K562 (cell line): ENCODE results near the gene ARHGAP4. TPM values are rescaled to one million over a fixed set of nuclear protein-coding genes. Genes with fewer than 3 reads are reported as not detected.
A peak's percentile ranks its signal among the peaks of the same experiment; 100 is the strongest.

Source experiments
- CBX2 ChIP-seq: fragments of 200-600 bp; sonication (generic); IDR thresholded peaks from one replicate; pipeline ENCODE4 v1.6.1; 2012; ENCODE audit warnings: mild to moderate bottlenecking, low read length, inconsistent platforms; ENCODE audit not compliant: insufficient read depth, poor library complexity, severe bottlenecking
- FOS ChIP-seq: IDR thresholded peaks from 3 replicates; pipeline ENCODE4 v1.6.1; 2011; ENCODE audit not compliant: insufficient read length; ENCODE audit errors: extremely low read depth
- KLF16 ChIP-seq: IDR thresholded peaks from 2 replicates; pipeline ENCODE4 v1.6.1; 2016; ENCODE audit warnings: antibody characterized with exemption
- OTX1 ChIP-seq: fragments of 450-650 bp; formaldehyde crosslinking; IDR thresholded peaks from 2 replicates; pipeline ENCODE4 v1.4.0; 2022; ENCODE audit warnings: mild to moderate bottlenecking
- RBM15 ChIP-seq: fragments of 200-400 bp; formaldehyde crosslinking; IDR thresholded peaks from 2 replicates; pipeline ENCODE4 v1.6.1; 2018; ENCODE audit warnings: mild to moderate bottlenecking, low read length, moderate library complexity; ENCODE audit not compliant: insufficient read depth
- RBM34 ChIP-seq: fragments of 200-400 bp; formaldehyde crosslinking; IDR thresholded peaks from 2 replicates; pipeline ENCODE4 v1.6.1; 2018; ENCODE audit warnings: low read length, borderline replicate concordance; ENCODE audit not compliant: insufficient read depth
- RFX5 ChIP-seq: IDR thresholded peaks from 2 replicates; pipeline ENCODE4 v1.6.1; 2011; ENCODE audit warnings: low read depth, mild to moderate bottlenecking, improper control_type of control experiment, low read length
- TEAD4 ChIP-seq, 2 experiments: sonication (generic) in 1 of 2; formaldehyde crosslinking in 1 of 2; IDR thresholded peaks; 2 replicates each; pipeline versions ENCODE4 v1.6.1 to v1.8.0; 2012 to 2022; ENCODE audit warnings: borderline replicate concordance in 1 of 2, inconsistent platforms in 1 of 2, low read length in 1 of 2, mild to moderate bottlenecking in 1 of 2, missing genetic modification reagents in 1 of 2
- ZNF197 ChIP-seq: fragments of 200-800 bp; sonication (Bioruptor generic); IDR thresholded peaks from 2 replicates; pipeline ENCODE4 v1.6.1; 2016; ENCODE audit warnings: low read depth, missing genetic modification characterization, missing compliant biosample characterization
- ZNF347 ChIP-seq: fragments of 450-650 bp; formaldehyde crosslinking; IDR thresholded peaks from 2 replicates; pipeline ENCODE4 v1.4.0; 2020; ENCODE audit warnings: low read depth, mild to moderate bottlenecking, moderate library complexity
- polyA plus RNA-seq, 8 experiments: library from polyadenylated mRNA; depleted of rRNA in 4 of 8; stranded (reverse) in 5 of 8; unstranded in 3 of 8; fragments of >200 nt; fragmentation: Nextera tagmentation in 2 of 8; fragmentation: Illumina TruSeq in 1 of 8; extraction: Ambion mirVana in 2 of 8; extraction: Trizol in 1 of 8; gene quantifications; 2 replicates each; pipeline versions ENCODE4 v1.2.1 to v1.2.3, GENCODE V29; 2011 to 2014; ENCODE audit warnings: inconsistent platforms in 1 of 8, missing spikeins in 1 of 8
- total RNA-seq, 7 experiments: library from RNA; depleted of rRNA in 6 of 7; stranded (reverse); fragments of >200 nt in 6 of 7; fragmentation: Illumina TruSeq in 2 of 7; extraction: Trizol in 2 of 7; gene quantifications; 2 replicates each; pipeline versions ENCODE4 v1.2.1 to v1.2.3, GENCODE V29; 2011 to 2021; ENCODE audit warnings: low replicate concordance in 1 of 7
- TF ChIP-seq, protein P1 (sequence below): sonication (generic); formaldehyde crosslinking; IDR thresholded peaks from 2 replicates; pipeline ENCODE4 v1.8.0; 2022; ENCODE audit warnings: mild to moderate bottlenecking, missing genetic modification reagents
- TF ChIP-seq, protein P2 (sequence below), 2 experiments: fragments of 450-650 bp; formaldehyde crosslinking in 1 of 2; IDR thresholded peaks; 2 replicates each; pipeline versions ENCODE4 v1.4.0 to v1.6.1; 2014 to 2020; ENCODE audit warnings: mild to moderate bottlenecking in 2 of 2, borderline replicate concordance in 1 of 2, low read depth in 1 of 2
- TF ChIP-seq, protein P3 (sequence below): fragments of 250-450 bp; sonication (Bioruptor Pico); IDR thresholded peaks from 2 replicates; pipeline ENCODE4 v1.8.0; 2021; ENCODE audit warnings: moderate library complexity, mild to moderate bottlenecking, inconsistent platforms
- TF ChIP-seq, protein P4 (sequence below): fragments of 450-650 bp; IDR thresholded peaks from 2 replicates; pipeline ENCODE4 v1.6.1; 2016; ENCODE audit warnings: low read depth, mild to moderate bottlenecking, moderate library complexity

Gene ARHGAP4
- total and polyA plus RNA-seq, 9 of the 15 experiments (the other 6 are each of a cell fraction or from before 2014, with no cell fraction given): 0.30 to 81.8 (median 13.5) TPM

DNA sequence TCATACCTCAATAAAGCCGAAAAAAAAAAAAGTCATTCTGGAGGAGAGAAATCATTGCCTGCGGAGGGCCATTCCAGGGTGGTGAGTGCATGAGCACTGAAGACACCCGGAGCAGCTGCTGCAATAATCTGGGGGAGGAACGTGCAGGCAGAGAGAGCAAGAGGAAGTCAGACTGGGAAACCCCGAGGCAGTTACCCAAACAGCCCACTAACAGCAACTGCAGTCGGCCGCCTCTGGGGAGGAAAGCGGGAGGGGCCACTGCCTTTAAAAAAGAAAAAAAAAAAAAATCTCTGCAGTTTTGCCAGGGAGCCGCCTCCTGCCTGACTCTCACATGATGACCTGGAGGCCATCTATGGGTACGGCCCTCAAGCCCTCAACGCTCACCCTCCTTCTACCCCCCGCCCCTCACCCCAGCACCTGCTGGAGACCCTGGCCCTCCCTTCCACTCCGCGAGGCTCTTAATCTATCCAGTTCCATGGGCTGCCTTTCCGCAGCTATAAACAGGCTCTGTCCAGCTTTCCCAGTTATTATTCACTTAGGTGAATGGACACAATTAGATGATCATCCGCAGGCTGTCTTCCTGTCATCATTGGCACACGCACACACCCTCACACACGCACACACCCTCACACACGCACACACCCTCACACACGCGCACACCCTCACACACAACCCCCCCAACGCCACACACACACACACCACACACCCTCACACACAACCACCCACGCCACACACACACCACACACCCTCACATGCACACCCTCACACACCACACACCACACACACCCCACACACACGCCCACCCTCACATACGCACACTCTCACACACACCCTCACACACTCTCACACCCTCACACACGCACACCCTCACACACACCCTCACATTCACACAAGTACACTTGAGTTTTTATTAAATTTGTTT lies 25.0 kb downstream of the ARHGAP4 start (continued):
- TF ChIP-seq, protein P1, sequence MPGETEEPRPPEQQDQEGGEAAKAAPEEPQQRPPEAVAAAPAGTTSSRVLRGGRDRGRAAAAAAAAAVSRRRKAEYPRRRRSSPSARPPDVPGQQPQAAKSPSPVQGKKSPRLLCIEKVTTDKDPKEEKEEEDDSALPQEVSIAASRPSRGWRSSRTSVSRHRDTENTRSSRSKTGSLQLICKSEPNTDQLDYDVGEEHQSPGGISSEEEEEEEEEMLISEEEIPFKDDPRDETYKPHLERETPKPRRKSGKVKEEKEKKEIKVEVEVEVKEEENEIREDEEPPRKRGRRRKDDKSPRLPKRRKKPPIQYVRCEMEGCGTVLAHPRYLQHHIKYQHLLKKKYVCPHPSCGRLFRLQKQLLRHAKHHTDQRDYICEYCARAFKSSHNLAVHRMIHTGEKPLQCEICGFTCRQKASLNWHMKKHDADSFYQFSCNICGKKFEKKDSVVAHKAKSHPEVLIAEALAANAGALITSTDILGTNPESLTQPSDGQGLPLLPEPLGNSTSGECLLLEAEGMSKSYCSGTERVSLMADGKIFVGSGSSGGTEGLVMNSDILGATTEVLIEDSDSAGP: no peak
- TF ChIP-seq, protein P2, sequence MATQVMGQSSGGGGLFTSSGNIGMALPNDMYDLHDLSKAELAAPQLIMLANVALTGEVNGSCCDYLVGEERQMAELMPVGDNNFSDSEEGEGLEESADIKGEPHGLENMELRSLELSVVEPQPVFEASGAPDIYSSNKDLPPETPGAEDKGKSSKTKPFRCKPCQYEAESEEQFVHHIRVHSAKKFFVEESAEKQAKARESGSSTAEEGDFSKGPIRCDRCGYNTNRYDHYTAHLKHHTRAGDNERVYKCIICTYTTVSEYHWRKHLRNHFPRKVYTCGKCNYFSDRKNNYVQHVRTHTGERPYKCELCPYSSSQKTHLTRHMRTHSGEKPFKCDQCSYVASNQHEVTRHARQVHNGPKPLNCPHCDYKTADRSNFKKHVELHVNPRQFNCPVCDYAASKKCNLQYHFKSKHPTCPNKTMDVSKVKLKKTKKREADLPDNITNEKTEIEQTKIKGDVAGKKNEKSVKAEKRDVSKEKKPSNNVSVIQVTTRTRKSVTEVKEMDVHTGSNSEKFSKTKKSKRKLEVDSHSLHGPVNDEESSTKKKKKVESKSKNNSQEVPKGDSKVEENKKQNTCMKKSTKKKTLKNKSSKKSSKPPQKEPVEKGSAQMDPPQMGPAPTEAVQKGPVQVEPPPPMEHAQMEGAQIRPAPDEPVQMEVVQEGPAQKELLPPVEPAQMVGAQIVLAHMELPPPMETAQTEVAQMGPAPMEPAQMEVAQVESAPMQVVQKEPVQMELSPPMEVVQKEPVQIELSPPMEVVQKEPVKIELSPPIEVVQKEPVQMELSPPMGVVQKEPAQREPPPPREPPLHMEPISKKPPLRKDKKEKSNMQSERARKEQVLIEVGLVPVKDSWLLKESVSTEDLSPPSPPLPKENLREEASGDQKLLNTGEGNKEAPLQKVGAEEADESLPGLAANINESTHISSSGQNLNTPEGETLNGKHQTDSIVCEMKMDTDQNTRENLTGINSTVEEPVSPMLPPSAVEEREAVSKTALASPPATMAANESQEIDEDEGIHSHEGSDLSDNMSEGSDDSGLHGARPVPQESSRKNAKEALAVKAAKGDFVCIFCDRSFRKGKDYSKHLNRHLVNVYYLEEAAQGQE (IDR thresholded peaks at IDR 0.05; ENCODE audit: borderline replicate concordance): peak; percentile 9; the same call in 1 of the 2 replicates
- TF ChIP-seq, protein P2 (CRISPR knock-in tag; IDR thresholded peaks at IDR 0.05; ENCODE audit: low read depth): no peak
- no peak for TF ChIP-seq RBM34
- no peak for TF ChIP-seq ZNF197 (CRISPR knock-in tag)
- TF ChIP-seq, protein P3, sequence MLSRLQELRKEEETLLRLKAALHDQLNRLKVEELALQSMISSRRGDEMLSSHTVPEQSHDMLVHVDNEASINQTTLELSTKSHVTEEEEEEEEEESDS (CRISPR knock-in tag): no peak
- TF ChIP-seq OTX1 (CRISPR knock-in tag): peak; percentile 89
- TF ChIP-seq, protein P4, sequence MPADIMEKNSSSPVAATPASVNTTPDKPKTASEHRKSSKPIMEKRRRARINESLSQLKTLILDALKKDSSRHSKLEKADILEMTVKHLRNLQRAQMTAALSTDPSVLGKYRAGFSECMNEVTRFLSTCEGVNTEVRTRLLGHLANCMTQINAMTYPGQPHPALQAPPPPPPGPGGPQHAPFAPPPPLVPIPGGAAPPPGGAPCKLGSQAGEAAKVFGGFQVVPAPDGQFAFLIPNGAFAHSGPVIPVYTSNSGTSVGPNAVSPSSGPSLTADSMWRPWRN: no peak
- no peak for TF ChIP-seq RFX5
- TF ChIP-seq TEAD4 (IDR thresholded peaks at IDR 0.05; ENCODE audit: low read length): peak; percentile 78; the same call in 1 of the 2 replicates
- no peak for TF ChIP-seq TEAD4 (CRISPR knock-in tag; IDR thresholded peaks at IDR 0.05; ENCODE audit: borderline replicate concordance)
- TF ChIP-seq FOS: no peak
- peak; percentile 65 for TF ChIP-seq KLF16
- TF ChIP-seq RBM15: no peak
- TF ChIP-seq ZNF347 (CRISPR knock-in tag): no peak
- no peak for TF ChIP-seq CBX2
